BLaER1 treated with 17β-estradiol and CSF1 and Interleukin-3, amounts not matched to agents 10 nM and 100 nM (cell line): ENCODE measurements around the gene LCP2.
A peak's percentile ranks its signal among the peaks of the same experiment; 100 is the strongest.

Source experiments
- H3K27ac ChIP-seq, 11 experiments: shearing (Covaris generic); formaldehyde crosslinking; 2 replicates each; pipeline ENCODE4 v1.8.1; 2022
- H3K27me3 ChIP-seq, 11 experiments: shearing (Covaris generic); formaldehyde crosslinking; 2 replicates each; pipeline ENCODE4 v1.8.1; 2022
- H3K36me3 ChIP-seq, 11 experiments: shearing (Covaris generic); formaldehyde crosslinking; 2 replicates each; pipeline ENCODE4 v1.8.1; 2022
- H3K4me1 ChIP-seq, 10 experiments: shearing (Covaris generic); formaldehyde crosslinking; 2 replicates each; pipeline ENCODE4 v1.8.1; 2022
- H3K4me2 ChIP-seq, 11 experiments: shearing (Covaris generic); formaldehyde crosslinking; 2 replicates each; pipeline ENCODE4 v1.8.1; 2022
- H3K4me3 ChIP-seq, 10 experiments: shearing (Covaris generic); formaldehyde crosslinking; 2 replicates each; pipeline ENCODE4 v1.8.1; 2022
- H3K9ac ChIP-seq, 11 experiments: shearing (Covaris generic); formaldehyde crosslinking; 2 replicates each; pipeline ENCODE4 v1.8.1; 2022
- H3K9me3 ChIP-seq, 11 experiments: shearing (Covaris generic); formaldehyde crosslinking; replicated peaks in 1 of 11; 2 replicates each; pipeline ENCODE4 v1.8.1; 2022
- H4K20me1 ChIP-seq, 11 experiments: shearing (Covaris generic); formaldehyde crosslinking; 2 replicates each; pipeline ENCODE4 v1.8.1; 2022
- Cebpa-rat ChIP-seq, 11 experiments: shearing (Covaris generic); IDR thresholded peaks; 2 replicates each; pipeline ENCODE4 v1.8.1; 2022

LCP2 gene

DNA sequence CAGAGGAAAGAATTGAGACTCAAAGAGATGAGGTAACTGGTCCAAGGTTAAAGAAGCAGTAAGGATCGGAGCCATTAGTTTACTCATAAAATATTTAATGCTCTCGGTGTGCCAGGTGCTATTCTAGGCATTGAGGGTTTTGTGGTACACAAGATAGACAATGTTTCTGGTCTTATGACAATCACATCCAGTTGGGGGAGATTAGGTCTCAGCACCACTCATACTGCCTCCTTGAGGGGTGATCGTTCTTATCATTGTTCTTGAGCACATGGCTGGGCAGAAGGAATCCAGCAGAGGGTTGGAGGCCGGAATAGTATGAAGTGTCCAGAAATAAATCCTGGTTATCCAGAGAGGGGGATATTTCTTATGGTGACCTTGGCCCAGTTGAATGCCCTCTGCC lies 40.7 kb upstream of the LCP2 start:
- Histone ChIP-seq H3K4me1 (peaks cover 38 to 71% (median 64%) of the 10 kb centered on the region in 10 experiments), H3K27me3 (no peaks in the 10 kb centered on the region), H4K20me1 (no peaks in the 10 kb centered on the region; a peak in 1 of 22 replicates), H3K9ac (no peak overlapping the region), H3K27ac (peak overlapping the region in 7 of 11 experiments; percentile 4 to 97 (median 31); a peak in 3 of 22 replicates), H3K9me3 (peaks cover 0 to 26% (median 22%) of the 10 kb centered on the region in 11 experiments; a peak in 19 of 22 replicates), H3K36me3 (no peaks in the 10 kb centered on the region), H3K4me2 (peak overlapping the region in 10 of 11 experiments; percentile 31 to 96 (median 92); a peak in 16 of 22 replicates), H3K4me3 (no peak overlapping the region)
- no peak for TF ChIP-seq Cebpa-rat (IDR thresholded peaks at IDR 0.05)

GRCh38 chr5:170337045-170337733 lies 39.6 kb upstream of the LCP2 start:
- Histone ChIP-seq H3K27me3 (no peaks in the 10 kb centered on the region), H3K36me3 (no peaks in the 10 kb centered on the region), H3K9me3 (peaks cover 0 to 16% (median 12%) of the 10 kb centered on the region in 11 experiments; a peak in 18 of 22 replicates), H3K4me1 (peaks cover 49 to 82% (median 75%) of the 10 kb centered on the region in 10 experiments), H3K27ac (peak overlapping the region in 8 of 11 experiments; percentile 21 to 99 (median 95); a peak in 13 of 22 replicates), H3K4me3 (no peak overlapping the region; a peak in 1 of 20 replicates), H3K4me2 (peak overlapping the region in 9 of 11 experiments; percentile 11 to 96 (median 92); a peak in 16 of 22 replicates), H3K9ac (peak overlapping the region in 2 of 11 experiments; percentile 18 to 20; a peak in 3 of 22 replicates), H4K20me1 (no peaks in the 10 kb centered on the region; a peak in 1 of 22 replicates)
- no peak for TF ChIP-seq Cebpa-rat (IDR thresholded peaks at IDR 0.05)

GRCh38 chr5:170336065-170336464 lies 38.5 kb upstream of the LCP2 start:
- H3K27ac ChIP-seq, result peak overlapping the region in 8 of 11 experiments; percentile 91 to 99 (median 97); a peak in 12 of 22 replicates
- no peaks in the 10 kb centered on the region for H3K27me3 ChIP-seq
- H3K9ac ChIP-seq, result 0 out of 22 replicates have a peak overlapping the region, but pooled peaks of 1 of the 11 experiments have one; percentile 4
- H3K4me2 ChIP-seq, result peak overlapping the region in 10 of 11 experiments; percentile 86 to 96 (median 92); a peak in 16 of 22 replicates
- peaks cover 0 to 5% (median 1%) of the 10 kb centered on the region in 11 experiments; a peak in 10 of 22 replicates for H3K9me3 ChIP-seq
- no peak for TF ChIP-seq Cebpa-rat (IDR thresholded peaks at IDR 0.05)
- no peak overlapping the region for H3K4me3 ChIP-seq
- H3K4me1 ChIP-seq, result peaks cover 58 to 91% (median 84%) of the 10 kb centered on the region in 10 experiments
- H3K36me3 ChIP-seq, result no peaks in the 10 kb centered on the region
- no peaks in the 10 kb centered on the region; a peak in 1 of 22 replicates for H4K20me1 ChIP-seq

- peak overlapping the region in 9 of 11 experiments; percentile 91 to 99 (median 97); a peak in 18 of 22 replicates for H3K27ac ChIP-seq
- H3K9ac ChIP-seq, result peak overlapping the region in 9 of 11 experiments; percentile 57 to 90 (median 84); a peak in 15 of 22 replicates
- peaks cover 72 to 97% (median 96%) of the 10 kb centered on the region in 10 experiments for H3K4me1 ChIP-seq
- no peaks in the 10 kb centered on the region; a peak in 1 of 22 replicates for H4K20me1 ChIP-seq
- no peak overlapping the region; a peak in 1 of 20 replicates for H3K4me3 ChIP-seq
- TF ChIP-seq Cebpa-rat (IDR thresholded peaks at IDR 0.05), result no peak
- peak overlapping the region; percentile 83 to 96 (median 92) for H3K4me2 ChIP-seq
- no peaks in the 10 kb centered on the region for H3K36me3 ChIP-seq
- no peaks in the 10 kb centered on the region for H3K9me3 ChIP-seq
- H3K27me3 ChIP-seq, result no peaks in the 10 kb centered on the region
These were observed 37.0 kb upstream of the LCP2 start for GRCh38 chr5:170334626-170335025.

DNA sequence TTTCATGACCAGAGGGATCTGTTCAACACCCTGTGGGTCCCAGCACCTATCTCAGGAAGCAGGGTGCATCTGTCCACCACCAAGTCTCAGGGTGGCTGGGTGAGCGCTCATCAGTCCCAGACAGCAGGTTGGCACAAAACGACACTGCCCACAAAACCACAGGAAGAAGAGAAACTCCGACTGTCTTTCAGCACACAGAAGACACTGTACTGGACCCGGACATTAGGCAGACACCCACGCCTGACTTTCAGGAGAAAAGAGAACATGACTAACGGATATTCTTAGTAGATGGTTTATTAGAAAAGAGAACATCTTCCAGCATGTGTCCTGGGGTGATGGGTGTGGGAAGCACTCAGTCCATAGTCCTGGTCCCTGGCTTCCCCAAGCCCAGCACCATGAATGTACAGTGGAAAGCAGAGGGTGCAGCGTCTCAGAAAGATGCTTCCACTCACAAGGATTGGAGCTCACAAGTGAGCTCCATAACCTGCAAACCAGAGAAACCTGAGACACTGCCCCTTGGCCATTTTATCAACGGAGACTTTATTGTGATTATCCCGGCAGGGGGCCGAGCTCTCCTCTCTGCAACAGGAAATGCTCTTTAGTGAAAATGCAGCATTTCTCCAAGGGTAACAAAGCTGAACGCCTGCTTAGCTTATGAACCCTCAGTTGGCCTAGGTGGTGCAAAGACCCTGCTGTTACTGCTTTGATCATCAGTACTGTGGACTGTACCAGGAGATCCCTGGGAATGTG lies 35.8 kb upstream of the LCP2 start:
- Histone ChIP-seq H3K4me2 (peak overlapping the region; percentile 83 to 96 (median 92)), H3K4me1 (peaks cover 64 to 97% (median 97%) of the 10 kb centered on the region in 10 experiments), H3K36me3 (no peaks in the 10 kb centered on the region), H3K4me3 (peak overlapping the region in 9 of 10 experiments; percentile 4 to 54 (median 34); a peak in 12 of 20 replicates), H3K9me3 (peaks cover 0 to 4% (median 0%) of the 10 kb centered on the region in 11 experiments; a peak in 1 of 22 replicates), H3K9ac (peak overlapping the region in 9 of 11 experiments; percentile 57 to 90 (median 84); a peak in 20 of 22 replicates), H3K27ac (peak overlapping the region in 10 of 11 experiments; percentile 42 to 99 (median 96); a peak in 20 of 22 replicates), H4K20me1 (no peaks in the 10 kb centered on the region; a peak in 1 of 22 replicates), H3K27me3 (no peaks in the 10 kb centered on the region)
- no peak for TF ChIP-seq Cebpa-rat (IDR thresholded peaks at IDR 0.05)

DNA sequence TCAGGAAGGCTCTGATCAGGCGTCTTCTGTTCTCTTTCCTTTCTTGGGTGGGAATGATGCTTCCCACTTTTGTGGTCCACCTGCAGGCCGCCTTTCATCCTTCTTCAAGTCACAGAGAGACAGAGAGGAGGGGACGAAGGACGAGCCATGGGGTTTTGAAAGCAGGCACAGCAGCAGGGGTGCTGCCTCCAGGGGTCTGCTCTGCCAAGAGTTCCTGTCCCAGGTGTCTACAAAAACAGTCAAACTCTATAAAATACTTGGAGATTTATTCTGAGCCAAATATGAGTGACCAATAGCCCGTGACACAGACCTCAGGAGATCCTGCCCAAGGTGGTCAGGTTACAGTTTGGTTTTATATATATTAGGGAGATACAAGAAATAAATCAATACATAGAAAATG lies 34.5 kb upstream of the LCP2 start:
- peak overlapping the region; percentile 43 to 99 (median 96); a peak in 21 of 22 replicates for H3K27ac ChIP-seq
- peak overlapping the region; percentile 83 to 96 (median 92) for H3K4me2 ChIP-seq
- no peaks in the 10 kb centered on the region; a peak in 1 of 22 replicates for H4K20me1 ChIP-seq
- peaks cover 0 to 8% (median 0%) of the 10 kb centered on the region in 11 experiments; a peak in 1 of 22 replicates for H3K9me3 ChIP-seq
- H3K27me3 ChIP-seq, result no peaks in the 10 kb centered on the region
- peak overlapping the region in 10 of 11 experiments; percentile 58 to 90 (median 84); a peak in 21 of 22 replicates for H3K9ac ChIP-seq
- TF ChIP-seq Cebpa-rat (IDR thresholded peaks at IDR 0.05), result no peak
- H3K4me3 ChIP-seq, result peak overlapping the region in 7 of 10 experiments; percentile 11 to 52 (median 33); a peak in 9 of 20 replicates
- H3K4me1 ChIP-seq, result peaks cover 75 to 97% (median 97%) of the 10 kb centered on the region in 10 experiments
- no peaks in the 10 kb centered on the region for H3K36me3 ChIP-seq

- Histone ChIP-seq H3K4me2 (peak overlapping the region; percentile 82 to 96 (median 92)), H3K27ac (peak overlapping the region; percentile 72 to 99 (median 96)), H3K9ac (peak overlapping the region; percentile 63 to 90 (median 83); a peak in 21 of 22 replicates), H3K27me3 (no peaks in the 10 kb centered on the region), H3K4me1 (peaks cover 79 to 95% (median 92%) of the 10 kb centered on the region in 10 experiments), H3K4me3 (peak overlapping the region; percentile 32 to 62 (median 43); a peak in 19 of 20 replicates), H3K36me3 (no peaks in the 10 kb centered on the region), H3K9me3 (peaks cover 0 to 8% (median 0%) of the 10 kb centered on the region in 11 experiments; a peak in 1 of 22 replicates), H4K20me1 (no peaks in the 10 kb centered on the region; a peak in 1 of 22 replicates)
- no peak for TF ChIP-seq Cebpa-rat (IDR thresholded peaks at IDR 0.05)
These were observed 33.0 kb upstream of the LCP2 start for GRCh38 chr5:170330568-170331054.

GRCh38 chr5:170329524-170329923 lies 31.9 kb upstream of the LCP2 start:
- no peak for TF ChIP-seq Cebpa-rat (IDR thresholded peaks at IDR 0.05)
- Histone ChIP-seq H3K4me1 (peaks cover 68 to 90% (median 82%) of the 10 kb centered on the region in 10 experiments), H3K27ac (peak overlapping the region; percentile 72 to 99 (median 96); a peak in 20 of 22 replicates), H3K4me2 (peak overlapping the region; percentile 82 to 96 (median 92)), H4K20me1 (no peaks in the 10 kb centered on the region; a peak in 1 of 22 replicates), H3K36me3 (no peaks in the 10 kb centered on the region), H3K9me3 (peaks cover 0 to 8% (median 0%) of the 10 kb centered on the region in 11 experiments; a peak in 2 of 22 replicates), H3K9ac (peak overlapping the region in 9 of 11 experiments; percentile 79 to 90 (median 84); a peak in 16 of 22 replicates), H3K27me3 (no peaks in the 10 kb centered on the region), H3K4me3 (peak overlapping the region in 8 of 10 experiments; percentile 36 to 62 (median 44); a peak in 13 of 20 replicates)
